ENCODE data around the gene SHPK.

GRCh38 chr17:3590231-3590630, 45.8 kb downstream of the SHPK start:
- TF ChIP-seq REST (IDR thresholded peaks at IDR 0.05; ENCODE audit: low read depth) = no peak
- TF ChIP-seq YY1 (IDR thresholded peaks at IDR 0.05; ENCODE audit: extremely low read depth, insufficient replicate concordance, low read depth, low read length) = no peak
- no peak for TF ChIP-seq CTCF (IDR thresholded peaks at IDR 0.05 in 2 of 3, conservative IDR thresholded peaks at IDR 0.05 in 1 of 3; ENCODE audit: borderline replicate concordance in 1 of 3, insufficient read depth in 1 of 3, low read depth in 2 of 3, low read length in 2 of 3)
- TF ChIP-seq POLR2AphosphoS5 (IDR thresholded peaks at IDR 0.05; ENCODE audit: low read depth, low read length) = no peak
- no peak for TF ChIP-seq ZFX (IDR thresholded peaks at IDR 0.05)
- TF ChIP-seq EZH2 (IDR thresholded peaks at IDR 0.05) = no peak
- TF ChIP-seq MAX (IDR thresholded peaks at IDR 0.05) = no peak
- TF ChIP-seq POLR2A (IDR thresholded peaks at IDR 0.05; ENCODE audit: borderline replicate concordance, extremely low read depth, insufficient read depth, insufficient read length) = no peak
- TF ChIP-seq EGR1 (IDR thresholded peaks at IDR 0.05; ENCODE audit: low read depth) = no peak
- no peak for TF ChIP-seq EZH2phosphoT487 (IDR thresholded peaks at IDR 0.05; ENCODE audit: borderline replicate concordance)
- no peak for TF ChIP-seq JUND (IDR thresholded peaks at IDR 0.05)
- no peak for TF ChIP-seq CEBPB (IDR thresholded peaks at IDR 0.05; ENCODE audit: low read depth)
- TF ChIP-seq RAD21 (IDR thresholded peaks at IDR 0.05; ENCODE audit: low read depth) = no peak

All from HCT116 (cell line).